HG03066 (cell line): ENCODE measurements around the gene CCDC3.
"Not testable (repeated sequence)": the region's sequence is repeated elsewhere in the genome, so short reads cannot be mapped to it uniquely, and the experiment has no call there.

Experiments used
- ATAC-seq: cut with Tn5 transposase; IDR thresholded peaks from one replicate; pipeline ENCODE4 v1.9.1; 2021; ENCODE audit warnings: low read depth; ENCODE audit not compliant: unreplicated experiment

Gene CCDC3

GRCh38 chr10:12897278-12897677 is 104.2 kb downstream of the CCDC3 start:
- ATAC-seq = no peak

GRCh38 chr10:12896251-12896650 is 105.3 kb downstream of the CCDC3 start:
- no peak for ATAC-seq

GRCh38 chr10:12892924-12893323 is 108.6 kb downstream of the CCDC3 start:
- ATAC-seq = no peak

GRCh38 chr10:12890958-12891357 is 110.6 kb downstream of the CCDC3 start:
- ATAC-seq = no peak

GRCh38 chr10:12888470-12888869 is 113.0 kb downstream of the CCDC3 start:
- no peak for ATAC-seq

GRCh38 chr10:12887780-12888179 is 113.7 kb downstream of the CCDC3 start:
- no peak for ATAC-seq

DNA sequence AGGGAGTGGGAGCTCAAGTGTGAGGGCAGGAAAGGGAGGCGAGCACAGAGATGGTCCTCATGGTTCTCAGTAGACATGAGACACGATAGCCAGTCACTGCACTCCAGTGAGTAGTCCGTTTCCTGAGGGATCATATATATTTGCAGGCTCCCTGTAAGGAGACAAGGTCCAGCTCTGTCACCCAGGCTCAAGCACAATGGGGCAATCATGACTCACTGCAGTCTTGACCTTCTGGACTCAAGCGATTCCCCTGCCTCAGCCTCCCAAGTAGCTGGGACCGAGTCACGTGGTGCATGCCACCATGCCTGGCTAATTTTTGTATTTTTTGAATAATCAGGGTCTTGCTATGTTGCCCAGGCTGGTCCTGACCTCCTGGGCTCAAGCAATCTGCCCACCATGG is 116.7 kb downstream of the CCDC3 start:
- no peak for ATAC-seq

GRCh38 chr10:12880423-12880822 is 121.1 kb downstream of the CCDC3 start:
- ATAC-seq = no peak

DNA sequence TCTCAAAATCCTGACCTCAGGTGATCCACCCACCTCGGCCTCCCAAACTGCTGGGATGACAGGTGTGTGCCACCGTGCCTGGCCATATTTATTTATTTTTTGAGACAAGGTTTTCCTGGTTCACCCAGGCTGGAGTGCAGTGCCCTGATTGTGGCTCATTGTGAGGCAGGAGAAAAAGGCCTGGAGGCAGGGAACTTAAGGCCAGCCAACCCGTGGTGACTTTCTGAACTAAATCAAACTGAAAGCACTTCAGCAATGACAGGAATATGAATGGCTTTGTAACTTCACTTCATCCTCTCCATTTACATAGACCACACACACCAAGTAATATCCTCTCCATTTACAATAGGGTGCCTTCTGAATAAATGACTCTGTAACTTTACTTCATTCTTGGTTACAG is 124.4 kb downstream of the CCDC3 start:
- ATAC-seq = no peak

DNA sequence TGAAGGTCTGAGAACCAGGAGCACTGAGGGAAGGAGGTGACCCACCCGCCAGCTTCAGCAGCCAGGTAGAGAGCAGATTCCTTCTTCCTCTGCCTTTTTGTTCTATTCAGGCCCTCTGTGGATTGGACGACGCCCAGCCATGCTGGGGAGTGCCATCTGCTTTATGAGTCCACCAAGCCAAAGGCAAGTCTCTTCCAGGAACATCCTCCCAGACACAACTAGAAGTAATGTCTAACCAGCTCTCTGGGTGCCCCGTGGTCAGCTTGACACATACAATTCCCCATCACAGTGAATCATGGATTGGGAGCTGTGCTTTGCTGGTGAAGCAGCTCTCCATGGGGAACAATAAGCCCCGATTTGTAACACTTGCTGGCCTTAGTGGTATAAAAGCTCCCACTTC is 125.2 kb downstream of the CCDC3 start:
- ATAC-seq = no peak

DNA sequence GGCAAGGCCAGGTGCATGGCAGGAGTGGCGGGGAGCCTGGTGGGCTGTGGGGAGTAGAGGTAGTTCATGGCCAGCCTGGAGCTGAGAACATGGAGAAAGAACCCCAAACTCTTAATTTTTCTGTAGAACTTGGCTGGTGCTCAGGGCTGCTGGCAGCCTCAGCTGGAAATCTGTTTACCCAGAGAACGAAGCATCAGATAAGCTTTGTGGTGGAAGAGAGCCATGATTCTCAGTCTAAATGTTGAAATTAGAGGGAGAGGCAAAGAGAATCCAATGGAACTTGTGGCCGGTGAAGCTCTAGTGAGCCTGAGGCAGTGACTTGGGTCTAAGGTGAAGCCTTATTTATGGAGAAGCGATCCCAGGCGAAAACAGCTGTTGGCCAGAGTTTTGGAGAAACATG is 126.4 kb downstream of the CCDC3 start:
- ATAC-seq = no peak

- ATAC-seq = no peak
These were observed 127.0 kb downstream of the CCDC3 start for GRCh38 chr10:12874501-12874900.

DNA sequence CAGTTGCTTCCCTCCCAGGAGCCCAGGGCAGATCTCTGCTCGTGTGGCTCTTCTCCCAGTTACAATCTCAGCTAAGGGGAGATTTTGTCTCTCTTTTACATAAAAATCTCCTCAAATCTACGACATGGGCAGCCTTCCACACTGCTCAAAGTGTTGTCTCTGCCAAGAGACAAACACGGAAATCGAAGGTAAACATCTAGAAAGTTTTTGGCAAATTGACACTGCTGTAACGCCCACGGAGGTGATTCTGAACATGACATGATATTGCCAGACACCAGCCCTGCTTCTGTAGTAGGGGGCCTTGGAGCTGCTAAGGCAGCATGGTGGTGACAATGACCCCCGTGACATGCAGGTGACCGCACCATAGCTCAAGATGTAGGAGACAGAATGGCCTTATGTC is 128.3 kb downstream of the CCDC3 start:
- ATAC-seq = no peak

DNA sequence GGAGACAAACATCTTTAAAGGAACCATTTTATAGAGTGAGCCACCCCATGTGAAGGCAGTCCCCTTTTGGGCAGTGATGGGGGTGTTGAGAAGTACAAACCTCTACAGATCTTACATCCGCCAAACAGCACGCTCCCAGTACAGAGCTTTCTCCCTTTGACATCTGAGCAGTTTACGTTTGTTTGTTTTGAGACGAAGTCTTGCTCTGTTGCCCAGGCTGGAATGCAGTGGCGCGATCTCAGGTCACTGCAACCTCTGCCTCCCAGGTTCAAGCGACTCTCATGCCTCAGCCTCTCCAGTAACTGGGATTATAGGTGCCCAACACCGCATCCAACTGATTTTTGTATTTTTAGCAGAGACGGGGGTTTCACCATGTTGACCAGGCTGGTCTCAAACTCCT is 128.9 kb downstream of the CCDC3 start:
- ATAC-seq = no peak

GRCh38 chr10:12869427-12869826 is 132.1 kb downstream of the CCDC3 start:
- ATAC-seq = no peak

DNA sequence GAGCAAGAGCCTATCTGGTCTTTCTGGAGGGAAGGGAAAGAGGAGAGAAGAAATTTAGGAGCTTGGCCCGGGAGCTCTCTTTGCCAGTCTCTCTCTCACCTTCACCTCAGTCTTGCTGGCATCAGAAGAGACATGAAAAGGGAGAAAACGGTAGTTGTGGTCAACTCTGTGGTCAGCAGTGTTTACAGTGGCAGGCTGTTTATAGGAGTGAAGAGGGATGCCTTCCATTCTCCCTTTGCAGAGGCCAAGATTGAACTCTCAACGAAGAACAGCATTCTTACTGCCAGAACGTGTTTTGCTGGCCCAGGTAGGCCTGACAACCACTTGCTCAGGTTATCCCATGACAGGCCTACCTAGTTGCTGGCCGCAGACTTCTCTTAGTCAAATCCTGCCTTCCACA is 133.3 kb downstream of the CCDC3 start:
- no peak for ATAC-seq

DNA sequence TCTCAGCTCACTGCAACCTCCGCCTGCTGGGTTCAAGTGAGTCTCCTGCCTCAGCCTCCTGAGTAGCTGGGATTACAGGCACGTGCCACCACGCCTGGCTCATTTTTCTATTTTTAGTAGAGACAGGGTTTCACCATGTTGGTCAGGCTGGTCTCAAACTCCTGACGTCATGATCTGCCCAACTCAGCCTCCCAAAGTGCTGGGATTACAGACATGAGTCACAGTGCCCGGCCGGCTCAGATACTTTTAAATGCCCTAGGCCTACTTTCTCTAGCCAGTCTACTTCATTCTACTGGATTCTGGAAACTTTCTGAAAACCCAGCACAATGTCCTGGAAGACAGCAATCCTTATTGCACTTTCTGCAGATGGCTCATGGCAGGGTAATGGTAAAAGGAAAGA is 136.0 kb downstream of the CCDC3 start:
- ATAC-seq = not testable (repeated sequence)

- no peak for ATAC-seq
These were observed 139.1 kb downstream of the CCDC3 start for GRCh38 chr10:12862459-12862858.

GRCh38 chr10:12854988-12855387 is 146.5 kb downstream of the CCDC3 start:
- no peak for ATAC-seq

GRCh38 chr10:12852687-12853086 is 148.8 kb downstream of the CCDC3 start:
- ATAC-seq = no peak

GRCh38 chr10:12849319-12850181 is 152.0 kb downstream of the CCDC3 start:
- no peak for ATAC-seq

DNA sequence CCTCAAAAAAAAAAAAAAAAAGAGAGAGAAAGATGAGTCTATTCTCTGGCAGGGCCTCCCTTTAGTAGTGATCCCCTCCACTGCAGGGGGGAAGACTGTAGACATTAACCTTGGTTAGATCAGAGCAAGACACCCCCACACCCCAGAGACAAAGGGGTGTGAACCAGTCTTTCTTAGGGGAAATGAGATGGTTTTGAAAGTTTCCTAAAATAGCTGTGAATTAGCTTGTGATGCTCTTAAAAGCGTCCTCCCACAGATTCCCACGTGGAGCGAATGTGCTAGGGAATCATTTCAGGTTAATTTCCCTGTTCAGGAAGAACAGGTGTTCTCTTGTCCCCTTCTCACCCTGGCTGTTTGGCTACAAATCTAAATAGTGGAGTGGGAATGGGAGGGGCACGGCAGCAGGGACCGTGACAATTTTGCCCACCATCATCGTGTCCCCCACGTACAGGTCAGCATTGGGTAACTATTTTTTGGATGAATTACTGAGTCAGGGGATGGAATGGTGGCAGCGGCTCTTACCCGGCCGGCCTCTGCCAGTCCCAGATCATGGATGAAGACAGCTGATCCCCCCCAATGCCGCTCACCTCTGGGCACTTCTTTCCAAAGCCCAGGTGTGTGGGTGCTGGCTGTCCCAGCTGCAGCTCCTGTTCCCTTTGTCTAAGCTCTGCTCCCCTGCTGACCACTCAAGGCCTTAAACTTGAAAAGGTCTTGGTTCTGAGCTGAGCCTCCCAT is 152.9 kb downstream of the CCDC3 start:
- no peak for ATAC-seq
